K562 (cell line): ENCODE results near the gene ANO10. TPM values are rescaled to one million over a fixed set of nuclear protein-coding genes. Genes with fewer than 3 reads are reported as not detected.

Source experiments
- ATF3 ChIP-seq, 2 experiments: fragments of 450-650 bp in 1 of 2; sonication (generic) in 1 of 2; formaldehyde crosslinking in 1 of 2; IDR thresholded peaks in 1 of 2; conservative IDR thresholded peaks in 1 of 2; 2 replicates each; pipeline versions ENCODE4 v1.6.1 to v1.8.1; 2016 to 2023; ENCODE audit warnings: mild to moderate bottlenecking in 2 of 2, moderate library complexity in 2 of 2, inconsistent platforms in 1 of 2, missing genetic modification reagents in 1 of 2
- BMI1 ChIP-seq: fragments of 150-350 bp; IDR thresholded peaks from 2 replicates; pipeline ENCODE4 v1.6.1; 2014; ENCODE audit warnings: low read length
- BRF1 ChIP-seq: IDR thresholded peaks from 3 replicates; pipeline ENCODE4 v1.6.1; 2011; ENCODE audit warnings: borderline replicate concordance, mild to moderate bottlenecking; ENCODE audit not compliant: insufficient read length; ENCODE audit errors: extremely low read depth
- C11orf30 ChIP-seq: fragments of 450-650 bp; IDR thresholded peaks from 2 replicates; pipeline ENCODE4 v1.6.1; 2016; ENCODE audit warnings: low read depth, mild to moderate bottlenecking
- CBX5 ChIP-seq: IDR thresholded peaks from 2 replicates; pipeline ENCODE4 v1.6.1; 2014; ENCODE audit warnings: low read depth, borderline replicate concordance
- CREM ChIP-seq: IDR thresholded peaks from 2 replicates; pipeline ENCODE4 v1.6.1; 2014; ENCODE audit warnings: antibody characterized with exemption, low read depth
- HEY1 ChIP-seq: fragments of 250-450 bp; sonication (Bioruptor Pico); IDR thresholded peaks from 2 replicates; pipeline ENCODE4 v1.5.0; 2020; ENCODE audit warnings: mild to moderate bottlenecking, moderate library complexity, borderline replicate concordance
- HNRNPH1 ChIP-seq: fragments of 200-400 bp; formaldehyde crosslinking; optimal IDR thresholded peaks from 2 replicates; pipeline ENCODE3; 2017; ENCODE audit warnings: low read depth, mild to moderate bottlenecking, low read length, moderate library complexity
- IFI16 ChIP-seq: fragments of 250-450 bp; sonication (Bioruptor Pico); IDR thresholded peaks from 2 replicates; pipeline ENCODE4 v2.1.2; 2022; ENCODE audit warnings: mild to moderate bottlenecking, inconsistent platforms
- IRF9 ChIP-seq: fragments of 450-650 bp; IDR thresholded peaks from 2 replicates; pipeline ENCODE4 v1.6.1; 2016; ENCODE audit warnings: missing biosample characterization, missing genetic modification characterization
- PHB ChIP-seq: fragments of 250-450 bp; sonication (Bioruptor Pico); IDR thresholded peaks from 2 replicates; pipeline ENCODE4 v1.5.0; 2021
- PHB2 ChIP-seq: fragments of 450-650 bp; IDR thresholded peaks from 2 replicates; pipeline ENCODE4 v1.6.1; 2017; ENCODE audit warnings: low read depth
- PTTG1 ChIP-seq: fragments of 450-650 bp; IDR thresholded peaks from 2 replicates; pipeline ENCODE4 v1.6.1; 2016; ENCODE audit warnings: low read depth, mild to moderate bottlenecking, missing genetic modification characterization, missing compliant biosample characterization
- SNAPC5 ChIP-seq: fragments of 250-450 bp; sonication (Bioruptor Pico); IDR thresholded peaks from 2 replicates; pipeline ENCODE4 v1.8.0; 2021; ENCODE audit warnings: moderate library complexity, mild to moderate bottlenecking, inconsistent platforms
- SNRNP70 ChIP-seq: fragments of 200-400 bp; formaldehyde crosslinking; optimal IDR thresholded peaks from 2 replicates; pipeline ENCODE3; 2017; ENCODE audit warnings: low read depth, low read length
- SREBF1 ChIP-seq: fragments of 150-350 bp; IDR thresholded peaks from 2 replicates; pipeline ENCODE4 v1.6.1; 2014; ENCODE audit warnings: antibody characterized with exemption, low read depth, low read length, borderline replicate concordance
- THRAP3 ChIP-seq: fragments of 450-650 bp; IDR thresholded peaks from 2 replicates; pipeline ENCODE4 v1.6.1; 2016; ENCODE audit warnings: mild to moderate bottlenecking, inconsistent platforms, borderline replicate concordance
- TOE1 ChIP-seq, 2 experiments: fragments of 450-650 bp in 1 of 2; sonication (generic) in 1 of 2; formaldehyde crosslinking in 1 of 2; IDR thresholded peaks; 2 replicates each; pipeline versions ENCODE4 v1.7.1 to v1.8.0; 2016 to 2022; ENCODE audit warnings: borderline replicate concordance in 2 of 2, mild to moderate bottlenecking in 2 of 2, antibody characterized with exemption in 1 of 2, inconsistent platforms in 1 of 2, low read depth in 1 of 2, missing genetic modification reagents in 1 of 2, moderate library complexity in 1 of 2
- XRCC4 ChIP-seq: IDR thresholded peaks from one replicate; pipeline ENCODE4 v1.6.1; 2011; ENCODE audit not compliant: insufficient read depth, insufficient read length; ENCODE audit errors: extremely low read depth
- ZC3H11A ChIP-seq: IDR thresholded peaks from 2 replicates; pipeline ENCODE4 v1.6.1; 2012; ENCODE audit warnings: low read depth, low read length, improper control_type of control experiment
- ZC3H8 ChIP-seq: fragments of 450-650 bp; IDR thresholded peaks from 2 replicates; pipeline ENCODE4 v1.6.1; 2017
- ZFP30 ChIP-seq: fragments of 250-450 bp; sonication (Bioruptor Pico); IDR thresholded peaks from 2 replicates; pipeline ENCODE4 v1.8.0; 2022; ENCODE audit warnings: moderate library complexity, mild to moderate bottlenecking, inconsistent platforms, borderline replicate concordance
- ZFP36 ChIP-seq: fragments of 150-350 bp; IDR thresholded peaks from 2 replicates; pipeline ENCODE4 v1.6.1; 2018; ENCODE audit warnings: low read length, low read depth; ENCODE audit not compliant: partially characterized antibody
- ZNF395 ChIP-seq: fragments of 200-800 bp; sonication (Bioruptor generic); IDR thresholded peaks from 2 replicates; pipeline ENCODE4 v1.6.1; 2017; ENCODE audit warnings: missing genetic modification characterization, missing compliant biosample characterization
- ZNF695 ChIP-seq: fragments of 450-650 bp; formaldehyde crosslinking; IDR thresholded peaks from 2 replicates; pipeline ENCODE4 v1.4.0; 2020; ENCODE audit warnings: mild to moderate bottlenecking, moderate library complexity
- polyA plus RNA-seq, 8 experiments: library from polyadenylated mRNA; depleted of rRNA in 4 of 8; stranded (reverse) in 5 of 8; unstranded in 3 of 8; fragments of >200 nt; fragmentation: Nextera tagmentation in 2 of 8; fragmentation: Illumina TruSeq in 1 of 8; extraction: Ambion mirVana in 2 of 8; extraction: Trizol in 1 of 8; gene quantifications; 2 replicates each; pipeline versions ENCODE4 v1.2.1 to v1.2.3, GENCODE V29; 2011 to 2014; ENCODE audit warnings: inconsistent platforms in 1 of 8, missing spikeins in 1 of 8
- total RNA-seq, 7 experiments: library from RNA; depleted of rRNA in 6 of 7; stranded (reverse); fragments of >200 nt in 6 of 7; fragmentation: Illumina TruSeq in 2 of 7; extraction: Trizol in 2 of 7; gene quantifications; 2 replicates each; pipeline versions ENCODE4 v1.2.1 to v1.2.3, GENCODE V29; 2011 to 2021; ENCODE audit warnings: low replicate concordance in 1 of 7

The ANO10 gene
- total and polyA plus RNA-seq, 9 of the 15 experiments (the other 6 are each of a cell fraction or from before 2014, with no cell fraction given): 6.4 to 46.0 (median 32.3) TPM

DNA sequence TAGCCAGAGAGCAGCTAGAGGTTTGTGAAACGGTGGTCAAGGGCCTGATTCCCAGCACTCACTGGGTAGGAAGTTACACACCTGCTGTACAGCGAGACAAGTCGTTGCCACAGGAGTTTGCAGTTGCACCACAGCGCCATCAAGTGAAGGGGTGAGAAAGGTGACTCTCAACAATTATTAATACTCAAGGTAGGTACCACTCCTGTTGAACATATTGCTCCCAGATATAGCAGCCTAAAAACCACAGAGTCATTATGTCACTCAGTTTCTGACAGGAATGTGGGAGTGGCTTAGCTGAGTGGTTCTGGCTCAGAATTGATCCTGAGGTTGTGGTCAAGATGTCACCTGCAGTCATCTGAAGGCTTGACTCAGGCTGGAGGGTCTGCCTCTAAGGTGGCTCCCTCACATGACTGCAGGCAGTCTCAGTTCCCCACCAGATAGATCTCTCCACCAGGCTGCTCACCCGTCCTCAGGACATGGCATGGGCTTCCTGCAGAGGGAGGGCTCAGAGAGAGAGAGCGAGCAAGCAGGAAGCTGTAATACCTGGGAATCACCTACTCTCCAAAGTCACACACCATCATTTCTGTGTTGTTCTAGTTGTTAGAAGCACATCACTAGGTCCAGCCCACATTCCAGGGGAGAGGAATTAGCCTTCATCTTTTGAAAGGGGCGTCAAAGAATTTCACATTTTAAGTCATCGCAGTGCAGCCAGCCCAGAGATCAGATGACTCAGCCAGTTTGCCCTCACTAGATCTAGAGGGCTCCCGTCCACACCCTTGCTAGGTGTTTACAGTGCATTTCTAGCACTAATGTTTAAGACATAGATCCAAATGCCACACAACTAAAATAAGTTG, 17.0 kb upstream of the ANO10 start (continued):
- TF ChIP-seq C11orf30: peak; percentile 94
- no peak for TF ChIP-seq CBX5
- no peak for TF ChIP-seq SNAPC5 (CRISPR knock-in tag)
- TF ChIP-seq ZNF695 (CRISPR knock-in tag): no peak
- no peak for TF ChIP-seq ZFP36
- no peak for TF ChIP-seq ZNF395 (CRISPR knock-in tag)
- no peak; the same call in 1 of the 2 replicates for TF ChIP-seq HEY1 (CRISPR knock-in tag)
- peak; percentile 58; the same call in 1 of the 2 replicates for TF ChIP-seq TOE1 (IDR thresholded peaks at IDR 0.05; ENCODE audit: borderline replicate concordance)
- no peak for TF ChIP-seq TOE1 (CRISPR knock-in tag; IDR thresholded peaks at IDR 0.05; ENCODE audit: borderline replicate concordance, low read depth)
- TF ChIP-seq SNRNP70: no peak
- peak; percentile 66; the same call in 1 of the 2 replicates for TF ChIP-seq ATF3 (IDR thresholded peaks at IDR 0.05)
- no peak for TF ChIP-seq ATF3 (CRISPR knock-in tag; conservative IDR thresholded peaks at IDR 0.05)
- no peak for TF ChIP-seq HNRNPH1
- TF ChIP-seq PHB (CRISPR knock-in tag): no peak
- no peak for TF ChIP-seq PHB2
- TF ChIP-seq THRAP3: no peak
- TF ChIP-seq ZC3H8: no peak
- TF ChIP-seq IRF9 (tag): no peak
- TF ChIP-seq XRCC4: no peak
- no peak for TF ChIP-seq ZFP30 (CRISPR knock-in tag)
- TF ChIP-seq BMI1: no peak
- TF ChIP-seq CREM: no peak
- TF ChIP-seq IFI16 (CRISPR knock-in tag): no peak
- no peak for TF ChIP-seq BRF1
- TF ChIP-seq PTTG1 (tag): no peak
- no peak for TF ChIP-seq ZC3H11A
- 0 out of 2 replicates have a peak, but pooled peaks have one; percentile 15 for TF ChIP-seq SREBF1
